Upper lobe of right lung (tissue), 1 donor: Measurements from ENCODE around the gene DPP6. TPM values are rescaled to one million over a fixed set of nuclear protein-coding genes. Genes with fewer than 3 reads are reported as not detected.
"Not testable (repeated sequence)": the region's sequence is repeated elsewhere in the genome, so short reads cannot be mapped to it uniquely, and the experiment has no call there.

Source experiments
- ATAC-seq: fragments of 200-7000 bp; cut with Tn5 transposase; one replicate; pipeline ENCODE4 v1.9.1; 2020; ENCODE audit warnings: mild to moderate bottlenecking, moderate library complexity
- DNase-seq: peaks from one replicate; pipeline ENCODE4 v3.0.0-alpha.2; 2020
- H3K27ac ChIP-seq: fragments of 200-600 bp; one replicate; pipeline ENCODE4 v1.8.0; 2022
- H3K27me3 ChIP-seq: fragments of 200-600 bp; one replicate; pipeline ENCODE4 v1.8.0; 2022; ENCODE audit warnings: mild to moderate bottlenecking
- H3K36me3 ChIP-seq: fragments of 200-600 bp; one replicate; pipeline ENCODE4 v1.8.0; 2022
- H3K4me1 ChIP-seq: fragments of 200-600 bp; one replicate; pipeline ENCODE4 v1.8.0; 2022
- H3K4me3 ChIP-seq: fragments of 200-600 bp; one replicate; pipeline ENCODE4 v1.8.0; 2022; ENCODE audit warnings: mild to moderate bottlenecking
- H3K9me3 ChIP-seq: fragments of 200-600 bp; one replicate; pipeline ENCODE4 v1.8.0; 2022
- intact Hi-C: fragments of 100-400 bp; cut with DNase I; formaldehyde crosslinking; loops from one replicate; pipeline ENCODE4 v1.11.0; 2022
- total RNA-seq: library from RNA; stranded (reverse); fragmentation: NEBNext Ultra II Directional; extraction: Animal tissue kit (Norgen Biotek cat#: 25700); gene quantifications from one replicate; pipeline ENCODE4 v1.2.1, GENCODE V29; 2021
- TF ChIP-seq, protein P1 (sequence below): fragments of 200-600 bp; IDR thresholded peaks from one replicate; pipeline ENCODE4 v1.8.0; 2022; ENCODE audit warnings: antibody characterized with exemption
- donor health status: DM: no; HTN: yes; CAD: no; lungs with severe emphysema.

Gene DPP6
- total RNA-seq, 1 donor from 2014 or later: 1.6 TPM

DNA sequence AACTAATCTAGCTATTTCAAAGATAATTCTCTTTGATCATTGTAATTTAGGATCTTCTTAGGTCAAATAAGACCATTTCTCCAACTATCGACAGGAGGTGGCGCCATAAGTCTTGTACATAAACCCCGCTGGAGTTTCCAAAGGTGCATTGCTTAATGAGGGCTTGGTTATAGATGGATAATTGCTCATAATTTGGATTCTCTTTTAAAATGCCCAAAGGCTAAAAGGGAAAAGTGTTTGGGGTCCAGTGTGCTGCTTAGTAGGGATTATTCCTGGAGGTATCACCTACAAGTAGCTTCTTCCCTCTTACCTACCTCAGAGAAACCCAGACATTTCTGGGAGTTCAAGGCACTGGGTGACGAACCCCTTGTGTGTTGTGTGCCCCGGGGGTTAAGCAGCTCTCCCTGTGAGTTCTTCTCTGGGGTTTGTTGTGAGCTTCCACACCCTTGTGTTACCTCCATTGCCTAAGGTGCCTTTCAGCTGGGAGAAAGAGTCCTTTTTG is 875.5 kb downstream of the DPP6 start:
- no peaks in the 10 kb centered on the region for H3K9me3 ChIP-seq
- TF ChIP-seq, protein P1, sequence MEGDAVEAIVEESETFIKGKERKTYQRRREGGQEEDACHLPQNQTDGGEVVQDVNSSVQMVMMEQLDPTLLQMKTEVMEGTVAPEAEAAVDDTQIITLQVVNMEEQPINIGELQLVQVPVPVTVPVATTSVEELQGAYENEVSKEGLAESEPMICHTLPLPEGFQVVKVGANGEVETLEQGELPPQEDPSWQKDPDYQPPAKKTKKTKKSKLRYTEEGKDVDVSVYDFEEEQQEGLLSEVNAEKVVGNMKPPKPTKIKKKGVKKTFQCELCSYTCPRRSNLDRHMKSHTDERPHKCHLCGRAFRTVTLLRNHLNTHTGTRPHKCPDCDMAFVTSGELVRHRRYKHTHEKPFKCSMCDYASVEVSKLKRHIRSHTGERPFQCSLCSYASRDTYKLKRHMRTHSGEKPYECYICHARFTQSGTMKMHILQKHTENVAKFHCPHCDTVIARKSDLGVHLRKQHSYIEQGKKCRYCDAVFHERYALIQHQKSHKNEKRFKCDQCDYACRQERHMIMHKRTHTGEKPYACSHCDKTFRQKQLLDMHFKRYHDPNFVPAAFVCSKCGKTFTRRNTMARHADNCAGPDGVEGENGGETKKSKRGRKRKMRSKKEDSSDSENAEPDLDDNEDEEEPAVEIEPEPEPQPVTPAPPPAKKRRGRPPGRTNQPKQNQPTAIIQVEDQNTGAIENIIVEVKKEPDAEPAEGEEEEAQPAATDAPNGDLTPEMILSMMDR: peak; percentile 72
- H3K4me1 ChIP-seq: no peaks in the 10 kb centered on the region
- H3K27me3 ChIP-seq: no peaks in the 10 kb centered on the region
- peak overlapping the region; percentile 87 for H3K27ac ChIP-seq
- no peak for DNase-seq
- H3K36me3 ChIP-seq: no peaks in the 10 kb centered on the region
- H3K4me3 ChIP-seq: peak overlapping the region; percentile 62
- peak; percentile 87 for ATAC-seq
- intact Hi-C loops: loop anchor here (10.0 kb wide), 1 partner anchor 417 kb away; no protein-coding TSS in a partner anchor

DNA sequence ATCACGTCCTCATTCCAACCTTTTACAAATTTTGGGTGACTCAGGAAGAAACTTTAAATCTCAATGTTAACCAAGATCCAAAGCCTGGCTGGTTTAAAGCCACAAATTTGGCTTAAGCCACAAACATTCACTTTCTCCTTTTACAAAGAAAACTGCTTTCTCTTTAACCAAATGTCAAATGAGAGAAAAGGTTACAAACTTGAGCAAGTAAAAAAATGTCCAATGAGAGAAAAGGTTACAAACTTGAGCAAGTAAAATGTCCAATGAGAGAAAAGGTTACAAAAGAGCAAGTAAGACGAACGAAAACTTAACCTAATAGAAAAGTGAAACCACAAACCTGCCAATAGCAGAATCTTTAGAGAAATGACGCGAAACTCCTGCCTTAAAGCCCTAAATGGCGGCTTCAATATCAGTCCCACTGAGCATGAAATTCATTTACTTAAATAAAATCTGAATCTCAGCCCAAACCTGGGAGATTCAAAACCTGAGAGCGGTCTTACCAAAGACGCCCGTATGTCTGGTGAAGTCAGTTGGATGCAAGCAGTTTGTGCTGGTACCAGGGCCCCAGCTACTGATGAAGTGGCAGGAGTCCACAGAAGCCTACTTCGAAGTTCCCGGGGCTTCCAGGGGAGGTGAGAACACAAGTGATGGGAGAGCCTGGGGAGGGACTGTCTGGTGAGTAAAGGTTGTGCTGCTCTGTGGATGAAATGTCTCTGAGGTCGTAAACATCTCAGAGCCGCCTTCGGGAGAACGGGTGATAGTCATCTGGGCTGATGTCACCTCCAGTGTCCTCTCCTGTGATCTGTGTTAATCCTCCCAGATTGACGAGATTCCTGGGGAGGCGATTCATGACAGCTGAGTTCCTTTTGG is 876.2 kb downstream of the DPP6 start:
- no peak for DNase-seq
- Histone ChIP-seq H3K4me3 (peak overlapping the region; percentile 62), H3K27me3 (no peaks in the 10 kb centered on the region), H3K27ac (peak overlapping the region; percentile 87), H3K4me1 (no peaks in the 10 kb centered on the region), H3K9me3 (no peaks in the 10 kb centered on the region), H3K36me3 (no peaks in the 10 kb centered on the region)
- peak; percentile 87 for ATAC-seq
- TF ChIP-seq, protein P1: no peak
- intact Hi-C loops: loop anchor here (10.0 kb wide), 1 partner anchor 416 kb away; no protein-coding TSS in a partner anchor

DNA sequence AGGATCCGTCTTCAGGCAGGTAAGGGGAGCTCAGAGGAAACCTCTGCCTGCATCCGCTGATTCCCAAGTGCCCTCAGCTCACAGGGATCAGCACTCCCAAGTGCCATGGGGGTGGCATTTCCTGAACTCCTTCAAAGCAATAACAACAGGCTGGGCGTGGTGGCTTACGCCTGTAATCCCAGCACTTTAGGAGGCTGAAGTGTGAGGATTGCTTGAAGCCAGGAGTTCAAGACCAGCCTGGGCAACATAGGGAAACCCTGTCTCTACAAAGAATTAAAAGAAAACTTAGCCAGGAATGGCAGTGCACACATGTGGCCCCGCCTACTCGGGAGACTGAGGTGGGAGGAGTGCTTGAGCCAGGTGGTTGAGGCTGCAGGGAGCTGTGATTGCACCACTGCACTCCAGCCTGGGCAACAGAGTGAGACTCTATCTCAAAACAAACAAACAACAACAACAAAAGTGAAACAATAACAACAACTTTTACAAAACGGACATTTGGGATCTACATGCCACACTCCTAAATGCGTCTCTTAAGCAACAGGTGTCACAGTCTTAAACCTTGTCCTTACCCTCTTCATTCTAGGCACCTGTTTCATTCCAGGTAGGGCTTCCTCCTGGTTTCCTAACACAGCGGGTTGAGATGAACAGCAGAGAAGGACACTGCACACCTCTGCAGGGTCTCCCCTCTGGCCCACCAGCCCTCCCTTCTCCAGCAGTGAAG is 877.0 kb downstream of the DPP6 start:
- TF ChIP-seq, protein P1: no peak
- Histone ChIP-seq H3K4me3 (peak overlapping the region; percentile 62), H3K36me3 (no peaks in the 10 kb centered on the region), H3K9me3 (no peaks in the 10 kb centered on the region), H3K27me3 (no peaks in the 10 kb centered on the region), H3K4me1 (no peaks in the 10 kb centered on the region), H3K27ac (peak overlapping the region; percentile 87)
- intact Hi-C loops: loop anchor here (10.0 kb wide), 1 partner anchor 416 kb away; no protein-coding TSS in a partner anchor
- no peak for DNase-seq
- ATAC-seq: peak; percentile 66

DNA sequence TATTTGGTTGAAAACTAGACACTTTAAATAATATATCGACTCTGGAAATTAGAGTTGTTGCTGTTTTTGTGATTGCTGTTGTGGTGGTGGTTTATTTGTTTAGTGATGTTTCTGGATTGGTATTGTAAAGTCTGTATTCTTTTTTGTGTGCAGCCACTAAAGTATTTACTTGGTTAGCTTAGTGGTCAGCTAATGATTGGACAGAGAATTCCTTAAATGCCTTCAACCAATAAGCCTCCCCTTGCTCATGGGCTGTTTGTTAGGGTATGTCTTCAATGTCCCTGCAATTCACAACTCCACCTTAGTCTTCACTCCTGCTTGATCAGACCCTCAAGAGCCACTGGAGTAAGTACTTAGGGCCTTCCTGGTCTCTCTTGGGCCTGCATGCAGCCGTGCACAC is 879.7 kb downstream of the DPP6 start:
- DNase-seq (no peak), ATAC-seq (no peak)
- H3K4me1 ChIP-seq: no peaks in the 10 kb centered on the region
- no peaks in the 10 kb centered on the region for H3K9me3 ChIP-seq
- H3K27me3 ChIP-seq: no peaks in the 10 kb centered on the region
- no peak overlapping the region for H3K4me3 ChIP-seq
- intact Hi-C loops: no loop called here
- TF ChIP-seq, protein P1: no peak
- H3K27ac ChIP-seq: no peak overlapping the region
- no peaks in the 10 kb centered on the region for H3K36me3 ChIP-seq

DNA sequence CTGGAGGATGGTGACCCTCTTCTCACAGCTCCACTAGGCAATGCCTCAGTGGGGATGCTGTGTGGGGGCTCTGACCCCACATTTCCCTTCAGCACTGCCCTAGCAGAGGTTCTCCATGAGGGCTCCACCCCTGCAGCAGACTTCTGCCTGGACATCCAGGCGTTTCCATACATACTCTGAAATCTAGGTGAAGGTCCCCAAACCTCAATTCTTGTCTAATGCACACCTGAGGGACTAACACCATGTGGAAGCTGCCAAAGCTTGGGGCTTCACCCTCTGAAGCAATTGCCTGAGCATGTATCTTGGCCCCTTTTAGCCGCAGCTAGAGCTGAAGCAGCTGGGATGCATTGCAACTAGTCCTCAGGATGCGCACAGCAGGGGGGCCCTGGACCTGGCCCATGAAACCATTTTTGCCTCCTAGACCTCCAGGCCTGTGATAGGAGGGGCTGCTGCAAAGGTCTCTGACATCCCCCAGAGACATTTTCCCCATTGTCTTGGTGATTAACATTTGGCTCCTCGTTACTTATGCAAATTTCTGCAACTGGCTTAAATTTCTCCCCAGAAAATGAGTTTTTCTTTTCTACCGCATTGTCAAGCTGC is 882.3 kb downstream of the DPP6 start:
- ATAC-seq, H3K36me3 ChIP-seq, H3K4me3 ChIP-seq, intact Hi-C loops, H3K27ac ChIP-seq, H3K27me3 ChIP-seq, H3K4me1 ChIP-seq, H3K9me3 ChIP-seq, DNase-seq: not testable (repeated sequence)
